Astrocyte (in vitro differentiated cells and primary cell): ENCODE measurements around the gene RNF44.

Experiments
- EZH2 ChIP-seq: IDR thresholded peaks from 2 replicates; pipeline ENCODE4 v1.6.1; 2012; ENCODE audit warnings: mild to moderate bottlenecking, low read length, inconsistent platforms; ENCODE audit not compliant: insufficient read depth
- TF ChIP-seq, protein P1 (sequence below): IDR thresholded peaks from 2 replicates; pipeline ENCODE4 v1.5.1; 2011; ENCODE audit warnings: low read depth, mild to moderate bottlenecking, inconsistent platforms, low read length, moderate library complexity; ENCODE audit not compliant: insufficient read depth

DNA sequence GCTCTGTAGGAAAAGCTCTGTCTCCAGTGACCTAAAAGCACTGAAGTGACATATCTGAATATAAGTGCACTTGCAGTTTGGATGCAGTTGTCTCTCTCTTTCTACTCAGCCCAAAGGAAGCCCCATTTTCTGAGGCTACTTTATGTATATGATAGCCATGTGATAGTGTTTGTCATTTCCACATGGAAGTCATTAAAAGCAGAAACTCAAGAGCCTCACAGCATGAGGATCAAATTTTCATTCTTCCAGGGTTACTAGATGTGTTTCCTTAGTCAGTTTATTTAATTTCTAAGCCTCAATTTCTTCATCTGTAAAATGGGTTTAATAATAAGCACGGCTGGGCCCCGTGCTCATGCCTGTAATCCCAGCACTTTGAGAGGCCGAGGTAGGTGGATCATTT is 36.7 kb downstream of the RNF44 start:
- TF ChIP-seq, protein P1, sequence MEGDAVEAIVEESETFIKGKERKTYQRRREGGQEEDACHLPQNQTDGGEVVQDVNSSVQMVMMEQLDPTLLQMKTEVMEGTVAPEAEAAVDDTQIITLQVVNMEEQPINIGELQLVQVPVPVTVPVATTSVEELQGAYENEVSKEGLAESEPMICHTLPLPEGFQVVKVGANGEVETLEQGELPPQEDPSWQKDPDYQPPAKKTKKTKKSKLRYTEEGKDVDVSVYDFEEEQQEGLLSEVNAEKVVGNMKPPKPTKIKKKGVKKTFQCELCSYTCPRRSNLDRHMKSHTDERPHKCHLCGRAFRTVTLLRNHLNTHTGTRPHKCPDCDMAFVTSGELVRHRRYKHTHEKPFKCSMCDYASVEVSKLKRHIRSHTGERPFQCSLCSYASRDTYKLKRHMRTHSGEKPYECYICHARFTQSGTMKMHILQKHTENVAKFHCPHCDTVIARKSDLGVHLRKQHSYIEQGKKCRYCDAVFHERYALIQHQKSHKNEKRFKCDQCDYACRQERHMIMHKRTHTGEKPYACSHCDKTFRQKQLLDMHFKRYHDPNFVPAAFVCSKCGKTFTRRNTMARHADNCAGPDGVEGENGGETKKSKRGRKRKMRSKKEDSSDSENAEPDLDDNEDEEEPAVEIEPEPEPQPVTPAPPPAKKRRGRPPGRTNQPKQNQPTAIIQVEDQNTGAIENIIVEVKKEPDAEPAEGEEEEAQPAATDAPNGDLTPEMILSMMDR, result no peak
- TF ChIP-seq EZH2, result no peak
